Natural killer cell (primary cell): ENCODE measurements around the gene SYT13. TPM values are rescaled to one million over a fixed set of nuclear protein-coding genes. Genes with fewer than 3 reads are reported as not detected.

ENCODE experiments used
- ATAC-seq, 3 donors: fragments of 150-1000 bp in 2 of 3; fragments of 200-7000 bp in 1 of 3; cut with Tn5 transposase; 1 replicate in 1 of 3; 2 replicates in 2 of 3; pipeline ENCODE4 v1.10.0; 2021; ENCODE audit warnings: mild to moderate bottlenecking in 2 of 3, moderate library complexity in 2 of 3
- DNase-seq, 2 donors: peaks; one replicate each; pipeline versions ENCODE4 v3.0.0 to v3.0.0-alpha.2; 2013 to 2021; ENCODE audit warnings: mixed read lengths in 1 of 2
- H3K27ac ChIP-seq: one replicate; pipeline ENCODE4 v1.5.1; 2013; ENCODE audit warnings: mild to moderate bottlenecking, low read length
- H3K27me3 ChIP-seq: one replicate; pipeline ENCODE4 v1.6.1; 2013; ENCODE audit warnings: low read length; ENCODE audit not compliant: control insufficient read depth, insufficient read depth
- H3K36me3 ChIP-seq: one replicate; pipeline ENCODE4 v1.6.1; 2013; ENCODE audit warnings: low read length; ENCODE audit not compliant: control insufficient read depth, insufficient read depth
- H3K4me1 ChIP-seq: one replicate; pipeline ENCODE4 v1.6.1; 2013; ENCODE audit warnings: low read length; ENCODE audit not compliant: control insufficient read depth, insufficient read depth
- H3K4me3 ChIP-seq: one replicate; pipeline ENCODE4 v1.5.1; 2013; ENCODE audit warnings: low read length
- H3K9me3 ChIP-seq: one replicate; pipeline ENCODE4 v1.6.1; 2013; ENCODE audit warnings: low read length; ENCODE audit not compliant: control insufficient read depth, insufficient read depth
- H3K27ac Mint-ChIP-seq, 2 donors: one replicate each; pipeline ENCODE4 v1.8.0; 2022; ENCODE audit warnings: mild to moderate bottlenecking in 2 of 2, mixed read lengths in 2 of 2, moderate library complexity in 1 of 2
- H3K27me3 Mint-ChIP-seq, 2 donors: one replicate each; pipeline ENCODE4 v1.8.0; 2022; ENCODE audit warnings: low read depth in 2 of 2, mixed read lengths in 2 of 2
- H3K36me3 Mint-ChIP-seq: one replicate; pipeline ENCODE4 v1.8.0; 2022; ENCODE audit warnings: mixed read lengths
- H3K4me1 Mint-ChIP-seq, 2 donors: one replicate each; pipeline ENCODE4 v1.8.0; 2022; ENCODE audit warnings: mixed read lengths in 2 of 2
- H3K4me3 Mint-ChIP-seq: one replicate; pipeline ENCODE4 v1.8.0; 2022; ENCODE audit warnings: mild to moderate bottlenecking, moderate library complexity, mixed read lengths
- H3K9me3 Mint-ChIP-seq, 2 donors: one replicate each; pipeline ENCODE4 v1.8.0; 2022; ENCODE audit warnings: mixed read lengths in 2 of 2
- WGBS: methylation state at CpG from one replicate; pipeline ENCODE4 v1.1.7; 2013; ENCODE audit warnings: missing lambda C conversion rate; ENCODE audit not compliant: insufficient coverage; 5-methylcytosine and 5-hydroxymethylcytosine counted together
- intact Hi-C: fragments of 100-400 bp; cut with micrococcal nuclease; formaldehyde crosslinking; loops from one replicate; pipeline ENCODE4 v1.14.2; 2022
- total RNA-seq, 4 donors: library from RNA; stranded (reverse); fragments of 120-200 nt in 1 of 4; gene quantifications; one replicate each; pipeline versions ENCODE4 v1.2.3 to v1.2.4, GENCODE V29; 2013 to 2022
- TF ChIP-seq, protein P1 (sequence below): fragments of 200-600 bp; IDR thresholded peaks from one replicate; pipeline ENCODE4 v1.8.0; 2022; ENCODE audit warnings: antibody characterized with exemption

Gene SYT13
- total RNA-seq, 3 donors from 2014 or later (not counting 1 experiment from before 2014, with no cell fraction given), result not detected

DNA sequence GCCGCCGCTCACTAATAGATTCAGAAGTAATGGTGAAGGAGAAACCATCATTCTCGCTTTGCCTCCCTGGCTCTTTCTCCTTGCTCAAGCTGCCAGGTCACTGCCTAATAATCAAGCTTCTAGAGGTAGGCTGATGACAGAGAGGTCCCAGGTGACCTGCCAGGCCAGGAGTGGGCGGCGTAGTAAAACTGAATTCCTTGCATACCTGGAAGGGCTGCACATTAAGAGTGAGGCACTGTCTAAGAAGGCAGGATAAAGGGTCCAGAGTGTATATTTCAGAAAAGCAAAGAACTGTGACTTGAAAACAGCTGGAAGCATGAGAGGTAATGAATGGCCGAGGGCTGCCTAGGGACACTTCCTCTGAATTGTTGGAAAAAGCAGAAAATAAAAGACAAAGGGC, 4.1 kb downstream of the SYT13 start:
- Mint-ChIP-seq H3K4me3 (no peak overlapping the region), H3K27me3 (peaks cover 38 to 60% of the 10 kb centered on the region in 2 donors), H3K36me3 (no peaks in the 10 kb centered on the region), H3K9me3 (no peaks in the 10 kb centered on the region), H3K27ac (no peak overlapping the region), H3K4me1 (no peaks in the 10 kb centered on the region)
- Histone ChIP-seq H3K27me3 (peaks cover 15% of the 10 kb centered on the region), H3K4me1 (no peaks in the 10 kb centered on the region), H3K4me3 (no peak overlapping the region), H3K36me3 (no peaks in the 10 kb centered on the region), H3K27ac (no peak overlapping the region), H3K9me3 (peaks cover 3% of the 10 kb centered on the region)
- no peak for ATAC-seq
- intact Hi-C loops, result no loop called here
- TF ChIP-seq, protein P1, sequence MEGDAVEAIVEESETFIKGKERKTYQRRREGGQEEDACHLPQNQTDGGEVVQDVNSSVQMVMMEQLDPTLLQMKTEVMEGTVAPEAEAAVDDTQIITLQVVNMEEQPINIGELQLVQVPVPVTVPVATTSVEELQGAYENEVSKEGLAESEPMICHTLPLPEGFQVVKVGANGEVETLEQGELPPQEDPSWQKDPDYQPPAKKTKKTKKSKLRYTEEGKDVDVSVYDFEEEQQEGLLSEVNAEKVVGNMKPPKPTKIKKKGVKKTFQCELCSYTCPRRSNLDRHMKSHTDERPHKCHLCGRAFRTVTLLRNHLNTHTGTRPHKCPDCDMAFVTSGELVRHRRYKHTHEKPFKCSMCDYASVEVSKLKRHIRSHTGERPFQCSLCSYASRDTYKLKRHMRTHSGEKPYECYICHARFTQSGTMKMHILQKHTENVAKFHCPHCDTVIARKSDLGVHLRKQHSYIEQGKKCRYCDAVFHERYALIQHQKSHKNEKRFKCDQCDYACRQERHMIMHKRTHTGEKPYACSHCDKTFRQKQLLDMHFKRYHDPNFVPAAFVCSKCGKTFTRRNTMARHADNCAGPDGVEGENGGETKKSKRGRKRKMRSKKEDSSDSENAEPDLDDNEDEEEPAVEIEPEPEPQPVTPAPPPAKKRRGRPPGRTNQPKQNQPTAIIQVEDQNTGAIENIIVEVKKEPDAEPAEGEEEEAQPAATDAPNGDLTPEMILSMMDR, result no peak
- DNase-seq, result no peak
- WGBS, result 89% methylated on average over 6 of the region's 6 CpGs

DNA sequence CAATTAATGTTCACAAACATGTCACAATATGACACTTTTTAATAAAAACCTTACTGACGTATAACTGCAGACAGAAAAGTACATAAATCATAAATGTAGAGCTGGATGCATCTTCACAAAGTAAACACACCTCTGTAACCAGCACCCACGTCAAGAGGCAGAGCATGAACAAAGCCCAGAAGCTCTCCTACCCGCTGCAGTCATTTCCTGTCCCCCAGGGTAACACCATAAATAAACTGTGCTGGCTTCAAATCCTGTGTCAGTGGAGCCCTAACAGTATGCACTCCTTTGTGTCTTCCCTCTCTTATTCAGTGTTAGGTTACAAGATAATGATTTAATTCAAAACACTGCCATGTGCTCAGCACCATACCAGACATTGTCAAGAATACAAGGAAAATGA, 5.7 kb downstream of the SYT13 start:
- no peaks in the 10 kb centered on the region for H3K36me3 ChIP-seq
- TF ChIP-seq, protein P1, result no peak
- 31% methylated on average over 3 of the region's 3 CpGs for WGBS
- intact Hi-C loops, result no loop called here
- ATAC-seq (peak in 1 of 3 donors; percentile 46), DNase-seq (peak in 1 of 2 donors; percentile 39)
- no peak overlapping the region for H3K4me3 Mint-ChIP-seq
- peaks cover 3% of the 10 kb centered on the region for H3K9me3 ChIP-seq
- H3K9me3 Mint-ChIP-seq, result no peaks in the 10 kb centered on the region
- peaks cover 6% of the 10 kb centered on the region for H3K27me3 ChIP-seq
- H3K27me3 Mint-ChIP-seq, result peaks cover 35 to 58% of the 10 kb centered on the region in 2 donors
- no peaks in the 10 kb centered on the region for H3K4me1 ChIP-seq
- no peaks in the 10 kb centered on the region for H3K4me1 Mint-ChIP-seq
- no peak overlapping the region for H3K27ac Mint-ChIP-seq
- no peak overlapping the region for H3K27ac ChIP-seq
- no peaks in the 10 kb centered on the region for H3K36me3 Mint-ChIP-seq
- H3K4me3 ChIP-seq, result no peak overlapping the region

DNA sequence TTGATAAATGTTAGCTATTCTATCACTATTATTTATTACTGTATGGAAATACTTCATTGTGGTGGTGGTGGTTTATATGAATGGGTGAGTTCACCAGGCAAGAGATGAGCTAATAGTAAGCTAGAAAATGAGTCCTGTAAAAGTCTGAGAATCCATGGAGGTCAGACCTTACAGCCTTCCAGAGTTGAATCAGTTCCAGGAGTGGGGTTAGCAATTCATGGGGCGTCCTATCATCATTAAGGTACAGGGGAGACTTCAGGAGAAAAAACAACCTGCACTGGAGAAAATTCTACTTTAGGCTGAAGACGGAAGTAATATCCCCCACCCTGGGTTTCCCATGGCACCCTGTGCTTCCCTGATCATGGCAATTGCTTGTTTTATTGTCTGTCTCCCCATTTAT, 6.5 kb downstream of the SYT13 start:
- no peaks in the 10 kb centered on the region for H3K36me3 ChIP-seq
- Mint-ChIP-seq H3K27ac (no peak overlapping the region), H3K27me3 (peaks cover 36 to 61% of the 10 kb centered on the region in 2 donors), H3K36me3 (no peaks in the 10 kb centered on the region), H3K4me3 (no peak overlapping the region), H3K4me1 (no peaks in the 10 kb centered on the region), H3K9me3 (no peaks in the 10 kb centered on the region)
- H3K4me3 ChIP-seq, result no peak overlapping the region
- ATAC-seq (no peak), DNase-seq (no peak)
- WGBS, result 91% methylated on average over 2 of the region's 2 CpGs
- H3K4me1 ChIP-seq, result no peaks in the 10 kb centered on the region
- peaks cover 2% of the 10 kb centered on the region for H3K27me3 ChIP-seq
- intact Hi-C loops, result no loop called here
- no peak overlapping the region for H3K27ac ChIP-seq
- TF ChIP-seq, protein P1, result no peak
- peaks cover 3% of the 10 kb centered on the region for H3K9me3 ChIP-seq

DNA sequence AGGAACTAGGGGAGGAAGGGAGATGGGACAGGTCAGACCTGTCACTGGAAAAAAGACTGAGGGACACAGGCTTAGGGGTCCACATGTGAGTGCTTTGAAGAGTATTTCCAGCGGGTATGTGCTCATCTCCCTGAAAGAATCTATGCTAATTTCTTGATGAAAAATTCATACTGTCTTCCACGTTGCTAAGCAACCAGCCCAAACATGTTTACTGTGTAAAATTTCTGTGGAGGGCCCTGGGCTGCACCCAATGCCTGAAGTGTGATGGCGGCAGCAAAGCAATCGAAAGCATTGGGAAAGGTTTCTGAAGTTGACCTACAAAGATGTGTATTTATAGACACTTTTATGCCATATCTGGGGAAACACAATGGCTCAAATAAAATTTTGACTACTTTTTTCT, 7.4 kb downstream of the SYT13 start:
- Histone ChIP-seq H3K36me3 (no peaks in the 10 kb centered on the region), H3K4me3 (no peak overlapping the region), H3K27me3 (peaks cover 2% of the 10 kb centered on the region), H3K9me3 (peaks cover 3% of the 10 kb centered on the region), H3K27ac (no peak overlapping the region), H3K4me1 (no peaks in the 10 kb centered on the region)
- peaks cover 34 to 58% of the 10 kb centered on the region in 2 donors for H3K27me3 Mint-ChIP-seq
- TF ChIP-seq, protein P1, result no peak
- H3K27ac Mint-ChIP-seq, result no peak overlapping the region
- H3K36me3 Mint-ChIP-seq, result no peaks in the 10 kb centered on the region
- intact Hi-C loops, result no loop called here
- ATAC-seq (no peak), DNase-seq (peak in 1 of 2 donors; percentile 25)
- no peaks in the 10 kb centered on the region for H3K4me1 Mint-ChIP-seq
- no peaks in the 10 kb centered on the region for H3K9me3 Mint-ChIP-seq
- H3K4me3 Mint-ChIP-seq, result no peak overlapping the region
- WGBS, result 89% methylated on average over 4 of the region's 4 CpGs
